Gastrocnemius medialis (tissue), 4 donors: ENCODE measurements around the gene CRISPLD2.

Source experiments
- POLR2A ChIP-seq, 2 donors: fragments of 450-650 bp; IDR thresholded peaks; one replicate each; pipeline ENCODE4 v1.6.1; 2017; ENCODE audit warnings: antibody characterized with exemption in 2 of 2, mild to moderate bottlenecking in 2 of 2, moderate library complexity in 2 of 2
- TF ChIP-seq, protein P1 (sequence below), 5 experiments: fragments of 450-650 bp in 3 of 5; fragments of 200-600 bp in 2 of 5; sonication (generic) in 2 of 5; IDR thresholded peaks in 4 of 5; conservative IDR thresholded peaks in 1 of 5; 1 replicate in 4 of 5; 2 replicates in 1 of 5; pipeline ENCODE4 v1.5.1; 2016 to 2019; ENCODE audit warnings: antibody characterized with exemption in 5 of 5, mild to moderate bottlenecking in 3 of 5, moderate library complexity in 3 of 5

DNA sequence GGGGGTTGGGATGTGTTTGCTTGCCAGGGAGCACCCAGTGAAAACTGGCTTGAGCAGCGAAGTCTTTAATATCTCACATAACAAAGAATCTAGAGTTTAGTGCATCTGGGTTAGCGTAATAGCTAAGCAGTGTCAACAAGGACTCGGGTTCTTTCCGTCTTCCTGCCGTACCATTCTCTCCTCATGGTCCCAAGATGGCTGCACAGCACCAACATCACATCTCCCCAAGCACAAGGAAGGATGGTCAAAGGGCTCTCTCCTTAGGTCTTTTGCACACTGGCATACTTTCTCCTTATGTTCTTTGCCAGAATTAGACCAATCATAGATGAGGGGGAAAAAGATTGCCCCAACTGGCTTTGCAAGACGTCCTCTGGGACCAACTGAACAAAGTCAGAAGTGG is 30.9 kb downstream of the CRISPLD2 start:
- TF ChIP-seq, protein P1, sequence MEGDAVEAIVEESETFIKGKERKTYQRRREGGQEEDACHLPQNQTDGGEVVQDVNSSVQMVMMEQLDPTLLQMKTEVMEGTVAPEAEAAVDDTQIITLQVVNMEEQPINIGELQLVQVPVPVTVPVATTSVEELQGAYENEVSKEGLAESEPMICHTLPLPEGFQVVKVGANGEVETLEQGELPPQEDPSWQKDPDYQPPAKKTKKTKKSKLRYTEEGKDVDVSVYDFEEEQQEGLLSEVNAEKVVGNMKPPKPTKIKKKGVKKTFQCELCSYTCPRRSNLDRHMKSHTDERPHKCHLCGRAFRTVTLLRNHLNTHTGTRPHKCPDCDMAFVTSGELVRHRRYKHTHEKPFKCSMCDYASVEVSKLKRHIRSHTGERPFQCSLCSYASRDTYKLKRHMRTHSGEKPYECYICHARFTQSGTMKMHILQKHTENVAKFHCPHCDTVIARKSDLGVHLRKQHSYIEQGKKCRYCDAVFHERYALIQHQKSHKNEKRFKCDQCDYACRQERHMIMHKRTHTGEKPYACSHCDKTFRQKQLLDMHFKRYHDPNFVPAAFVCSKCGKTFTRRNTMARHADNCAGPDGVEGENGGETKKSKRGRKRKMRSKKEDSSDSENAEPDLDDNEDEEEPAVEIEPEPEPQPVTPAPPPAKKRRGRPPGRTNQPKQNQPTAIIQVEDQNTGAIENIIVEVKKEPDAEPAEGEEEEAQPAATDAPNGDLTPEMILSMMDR (IDR thresholded peaks at IDR 0.05 in 4 of 5, conservative IDR thresholded peaks at IDR 0.05 in 1 of 5): no peak
- TF ChIP-seq POLR2A (IDR thresholded peaks at IDR 0.05): no peak
